HG02840 (cell line): Measurements from ENCODE around the gene SRSF3.
"Not testable (repeated sequence)": the region's sequence is repeated elsewhere in the genome, so short reads cannot be mapped to it uniquely, and the experiment has no call there.

Experiments
- ATAC-seq: cut with Tn5 transposase; IDR thresholded peaks from one replicate; pipeline ENCODE4 v1.9.1; 2021; ENCODE audit warnings: mild to moderate bottlenecking, moderate library complexity, moderate number of reproducible peaks; ENCODE audit not compliant: unreplicated experiment, low FRiP score

SRSF3 gene

DNA sequence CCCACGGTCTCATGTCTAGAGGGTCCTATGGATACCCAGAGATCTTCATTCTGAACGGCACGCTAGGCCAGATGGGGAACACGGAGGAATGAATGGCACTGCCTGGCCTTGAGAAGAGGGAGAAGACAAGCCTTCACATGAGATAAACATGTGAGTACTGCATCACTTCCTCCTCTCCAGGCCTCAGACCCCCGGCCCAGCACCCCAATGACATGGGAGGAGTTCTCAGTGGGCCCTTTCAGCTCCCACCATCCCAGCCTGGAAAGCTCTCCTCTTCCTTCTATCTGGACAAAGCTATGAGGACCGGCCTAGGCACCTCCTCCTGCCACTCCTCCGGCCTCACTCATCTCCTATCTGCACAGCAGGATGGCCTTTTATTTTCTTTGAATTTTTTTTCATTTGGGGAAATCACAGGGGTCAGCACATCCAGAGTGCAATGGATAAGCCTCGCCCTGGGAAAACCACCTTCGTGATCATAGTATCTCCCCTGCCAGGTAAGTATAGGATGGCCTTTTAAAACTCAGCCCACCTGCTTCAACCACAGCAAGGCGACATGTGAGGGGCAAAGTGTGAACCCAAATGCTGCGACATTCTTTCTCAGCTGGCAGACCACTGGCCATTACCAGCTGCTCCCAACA is 45.1 kb downstream of the SRSF3 start:
- ATAC-seq, result no peak

DNA sequence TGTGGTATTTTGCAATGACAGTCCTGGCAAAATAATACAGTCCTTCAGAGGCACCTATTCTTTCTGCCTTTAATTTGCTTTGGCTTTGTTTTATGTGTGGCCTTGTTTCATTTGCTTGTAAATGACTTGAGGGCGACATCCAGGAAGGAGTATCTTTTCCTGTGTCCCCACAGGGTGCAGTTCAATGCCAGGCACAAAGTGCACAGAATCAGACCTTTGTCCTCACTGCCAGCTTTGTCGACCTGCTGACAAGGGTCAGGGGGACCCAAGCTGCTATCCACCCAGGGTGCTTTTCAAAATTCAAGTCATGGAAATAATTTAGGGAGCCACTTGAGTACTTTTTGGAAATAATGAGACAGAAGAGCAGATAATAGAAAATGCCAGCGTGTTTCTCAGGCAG is 47.4 kb downstream of the SRSF3 start:
- ATAC-seq, result no peak

DNA sequence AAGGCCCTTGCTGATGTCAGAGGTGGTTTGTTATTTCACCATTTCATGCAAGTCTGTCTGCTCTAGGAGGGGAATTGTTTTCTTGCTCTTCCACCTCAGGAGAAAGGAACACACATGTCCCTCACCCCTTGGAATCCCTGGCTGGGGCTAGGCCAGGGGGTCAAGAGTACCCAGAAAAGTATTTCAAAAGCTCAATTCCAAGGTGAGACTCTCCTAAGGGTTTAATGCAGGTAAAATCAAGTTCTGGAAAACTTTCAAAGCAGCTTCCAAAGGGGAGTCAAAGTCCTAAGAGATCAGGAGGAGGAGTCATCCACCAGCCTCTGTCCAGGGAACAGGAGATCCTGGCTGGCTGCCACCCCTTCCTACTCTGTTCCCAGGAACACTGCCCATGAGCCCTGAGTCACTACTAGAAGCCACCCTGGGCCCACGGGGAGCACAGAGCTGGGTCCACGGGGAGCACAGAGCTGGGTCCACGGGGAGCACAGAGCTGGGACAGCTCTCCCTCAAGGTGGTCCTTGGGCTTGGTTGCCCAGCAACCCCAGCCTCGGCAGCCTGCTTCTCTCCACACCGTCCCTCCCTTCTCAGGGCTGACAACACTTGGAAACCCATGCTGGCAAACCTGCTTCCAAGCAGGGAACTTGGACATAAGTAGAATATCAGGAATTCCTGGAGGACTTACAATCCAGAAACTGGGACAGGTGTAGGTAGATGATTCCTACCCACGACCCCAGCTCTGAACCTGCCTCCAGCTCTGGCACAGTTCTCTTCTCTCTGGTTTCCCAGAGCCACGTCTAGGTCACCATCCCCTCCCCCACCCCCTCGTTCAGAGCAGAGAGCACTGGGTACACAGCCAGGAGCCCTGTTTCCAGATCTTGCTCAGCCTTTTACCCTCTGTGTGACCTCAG is 49.0 kb downstream of the SRSF3 start:
- ATAC-seq, result no peak

DNA sequence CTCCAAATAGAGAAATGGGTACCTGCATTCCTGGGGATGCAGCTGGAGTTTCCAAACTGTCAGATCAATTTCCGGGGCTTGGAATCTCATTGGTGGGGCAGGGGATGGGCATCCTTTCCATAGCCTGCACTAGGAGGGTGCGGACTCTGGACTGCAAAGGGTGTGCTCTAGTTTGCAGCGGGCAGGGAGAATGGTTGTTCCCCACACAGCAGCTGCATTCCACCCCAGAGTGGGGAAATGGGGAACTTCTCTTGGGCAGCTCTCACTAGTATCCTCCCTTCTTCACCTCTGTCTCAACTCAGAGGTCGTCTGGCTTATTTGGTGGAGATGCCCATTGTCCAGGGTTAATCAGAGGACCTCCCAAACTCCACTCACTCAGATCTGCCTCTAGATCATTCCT is 49.8 kb downstream of the SRSF3 start:
- ATAC-seq, result no peak

DNA sequence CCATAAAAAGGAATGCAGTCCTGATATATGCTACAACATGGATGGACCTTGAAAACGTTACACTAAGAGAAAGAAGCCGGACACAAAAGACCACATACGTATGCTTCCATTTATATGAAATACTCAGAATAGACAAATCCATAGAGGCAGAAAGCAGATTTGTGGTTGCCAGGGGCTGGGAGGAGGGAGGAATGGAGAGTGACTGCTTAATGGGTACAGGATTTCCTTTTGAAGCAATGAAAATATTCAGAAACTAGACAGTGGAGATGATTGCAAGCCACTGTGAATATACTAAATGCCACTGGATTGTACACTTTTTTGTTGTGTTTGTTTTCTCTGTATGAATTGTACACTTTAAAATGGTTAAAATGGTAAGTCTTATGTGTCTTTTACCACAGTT is 54.9 kb downstream of the SRSF3 start:
- no peak for ATAC-seq

DNA sequence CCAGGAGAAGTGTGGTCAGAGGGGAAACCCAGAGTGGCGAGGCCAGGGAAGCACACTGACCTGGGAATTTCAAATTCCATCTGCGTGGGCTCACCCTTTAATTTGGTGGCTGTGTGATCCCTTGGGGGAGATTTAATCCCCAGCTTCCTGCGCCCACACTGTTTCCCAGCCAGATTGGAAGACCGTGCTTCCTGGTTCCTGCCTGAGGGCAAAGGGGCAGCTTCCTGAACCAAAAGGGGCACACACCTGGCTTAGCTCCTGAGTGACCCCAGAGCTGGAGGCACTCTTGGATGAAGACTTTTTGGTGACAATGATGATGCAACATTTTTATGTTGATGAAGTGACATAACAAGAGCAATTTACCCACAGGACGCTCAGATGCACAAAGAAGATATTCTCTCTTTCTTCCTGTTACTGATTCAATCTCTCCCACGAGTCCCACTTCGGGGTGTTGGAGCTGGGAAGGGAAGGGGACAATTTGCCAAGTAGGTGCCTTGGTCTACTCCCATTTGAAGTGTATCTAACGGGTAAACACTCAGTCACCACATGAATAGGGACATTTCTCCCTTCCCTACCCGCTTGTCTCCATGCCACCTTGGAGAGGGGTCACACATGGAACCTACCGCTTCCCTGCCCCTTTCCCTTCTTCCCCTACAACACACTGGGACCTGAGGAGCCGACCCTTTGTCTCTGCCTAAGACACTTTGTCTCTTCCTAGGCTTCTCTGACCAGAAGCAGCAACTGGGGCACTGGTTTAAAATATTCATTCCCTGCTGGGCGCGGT is 55.7 kb downstream of the SRSF3 start:
- ATAC-seq, result no peak

DNA sequence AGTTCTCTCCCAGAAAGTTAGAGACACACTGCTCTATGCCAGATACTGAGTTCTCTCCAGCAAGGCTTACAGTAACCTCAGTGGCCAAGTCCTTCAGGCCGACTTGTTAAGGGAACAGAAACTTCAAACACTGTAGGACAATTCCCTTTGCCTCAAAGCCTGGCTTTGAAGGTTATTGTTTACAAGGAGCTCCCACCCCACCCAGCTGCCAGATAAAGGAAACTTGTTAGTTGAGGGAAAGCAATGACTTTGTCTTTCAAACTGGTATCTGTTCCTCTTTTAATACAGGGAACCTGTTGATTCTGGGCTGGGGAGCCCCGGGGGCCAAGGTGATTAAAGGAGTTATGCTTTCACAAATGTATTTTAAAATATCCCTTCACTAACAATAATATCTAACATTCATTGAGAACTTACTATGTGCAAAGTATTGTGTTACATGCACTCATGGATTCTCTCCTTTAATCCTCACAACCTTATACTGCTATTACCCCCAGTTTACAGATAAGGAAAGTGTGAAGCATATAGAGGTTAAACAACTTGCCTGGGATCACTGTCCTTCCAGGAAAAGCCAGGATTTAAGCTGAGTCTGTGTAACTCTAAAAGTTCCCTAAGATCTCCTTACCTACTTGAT is 56.8 kb downstream of the SRSF3 start:
- ATAC-seq, result no peak

DNA sequence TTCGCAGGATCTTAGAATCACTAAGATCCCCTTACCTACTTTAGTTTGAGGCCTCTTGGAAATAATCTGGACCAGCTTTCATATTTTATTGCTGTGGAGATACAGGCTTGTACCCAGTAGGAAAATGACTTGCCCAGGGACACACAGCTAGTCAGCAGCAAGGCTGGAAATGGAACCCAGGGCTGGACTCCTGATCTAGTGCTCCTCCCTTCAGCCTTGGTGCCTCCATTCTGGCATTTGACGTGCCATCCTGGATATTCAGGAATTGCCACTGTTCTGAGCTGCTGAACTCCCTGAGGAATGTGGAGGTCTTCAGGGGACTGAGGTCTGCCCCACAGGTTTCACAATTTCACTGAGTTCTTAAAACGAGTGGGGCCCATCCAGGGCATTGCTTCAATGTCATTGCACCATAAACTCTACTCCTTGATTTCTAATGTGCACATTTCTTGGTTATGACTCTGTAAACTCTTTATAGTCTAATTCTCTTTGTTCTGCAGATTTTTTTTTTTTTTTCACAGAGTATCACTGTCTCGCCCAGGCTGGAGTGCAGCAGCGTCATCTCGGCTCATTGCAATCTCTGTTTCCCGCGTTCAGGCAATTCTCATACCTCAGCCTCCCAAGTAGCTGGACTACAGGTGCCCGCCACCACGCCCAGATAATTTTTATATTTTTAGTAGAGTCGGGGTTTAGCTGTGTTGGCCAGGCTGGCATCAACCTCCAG is 57.7 kb downstream of the SRSF3 start:
- no peak for ATAC-seq

DNA sequence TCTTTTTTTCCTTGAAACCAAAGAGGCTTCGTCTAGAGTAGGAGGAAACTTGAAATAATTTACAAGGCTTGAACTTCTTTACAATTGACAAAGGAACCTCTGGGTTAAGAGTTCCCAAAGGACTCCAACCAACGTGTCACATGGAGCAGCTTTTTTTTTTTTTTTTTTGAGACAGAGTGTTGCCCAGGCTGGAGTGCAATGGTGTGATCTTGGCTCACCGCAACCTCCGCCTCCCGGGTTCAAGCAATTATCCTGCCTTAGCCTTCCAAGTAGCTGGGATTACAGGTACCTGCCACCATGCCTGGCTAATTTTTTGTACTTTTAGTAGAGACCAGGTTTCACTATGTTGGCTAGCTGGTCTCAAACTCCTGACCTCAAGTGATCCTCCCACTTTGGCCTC is 60.3 kb downstream of the SRSF3 start:
- not testable (repeated sequence) for ATAC-seq
